HG03103 (cell line): Measurements from ENCODE around the gene PAK4.

Experiments used
- ATAC-seq: cut with Tn5 transposase; IDR thresholded peaks from one replicate; pipeline ENCODE4 v1.9.1; 2021; ENCODE audit warnings: low read depth; ENCODE audit not compliant: unreplicated experiment

Gene PAK4

DNA sequence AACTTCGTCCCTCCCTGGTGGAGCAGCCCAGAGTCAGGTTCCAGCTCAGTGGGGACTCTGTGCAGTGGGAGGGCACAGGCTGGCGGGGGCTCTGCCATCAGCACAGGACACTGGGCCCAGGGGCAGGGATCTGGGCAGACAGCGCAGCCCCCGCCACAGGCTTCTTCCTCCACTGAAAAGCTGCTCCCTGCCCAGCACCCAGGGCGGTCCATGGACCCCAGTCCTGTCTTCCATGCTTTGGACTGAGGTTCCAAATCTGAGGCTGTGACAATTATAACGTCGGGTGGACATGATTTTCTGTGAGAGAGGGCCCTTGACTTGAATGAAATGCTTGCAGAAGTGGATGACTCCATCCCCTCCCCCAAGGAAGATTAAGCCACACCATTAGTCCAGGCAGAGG lies 50.0 kb downstream of the PAK4 start:
- ATAC-seq, result no peak

DNA sequence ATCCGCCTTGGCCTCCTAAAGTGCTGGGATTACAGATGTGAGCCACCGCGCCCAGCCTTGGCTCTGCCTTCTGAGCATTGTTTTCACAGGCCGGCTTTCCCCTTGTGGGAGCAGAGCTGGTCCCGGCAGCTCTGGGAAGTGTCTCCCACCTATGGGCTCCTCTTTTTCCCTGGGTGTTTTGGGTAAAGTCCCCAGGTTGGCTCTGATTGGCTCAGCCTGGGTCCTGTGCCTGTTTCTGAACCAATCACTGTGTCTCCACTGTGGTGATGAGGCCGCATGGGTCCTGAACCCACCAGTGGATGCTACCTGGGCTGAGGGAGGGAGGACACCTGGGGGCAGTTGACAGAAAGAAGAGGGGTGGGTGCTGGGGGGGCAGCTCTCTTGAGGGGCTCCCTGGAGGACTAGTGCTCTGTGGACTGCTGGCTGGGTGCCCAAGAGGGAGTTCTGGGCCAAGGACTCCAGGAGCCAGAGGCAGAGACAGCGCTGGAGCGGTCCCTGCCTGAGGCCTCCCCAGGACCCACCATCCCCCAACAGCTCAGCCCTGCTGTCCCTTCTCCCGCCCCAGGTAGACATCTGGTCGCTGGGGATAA lies 51.6 kb downstream of the PAK4 start:
- ATAC-seq, result no peak

DNA sequence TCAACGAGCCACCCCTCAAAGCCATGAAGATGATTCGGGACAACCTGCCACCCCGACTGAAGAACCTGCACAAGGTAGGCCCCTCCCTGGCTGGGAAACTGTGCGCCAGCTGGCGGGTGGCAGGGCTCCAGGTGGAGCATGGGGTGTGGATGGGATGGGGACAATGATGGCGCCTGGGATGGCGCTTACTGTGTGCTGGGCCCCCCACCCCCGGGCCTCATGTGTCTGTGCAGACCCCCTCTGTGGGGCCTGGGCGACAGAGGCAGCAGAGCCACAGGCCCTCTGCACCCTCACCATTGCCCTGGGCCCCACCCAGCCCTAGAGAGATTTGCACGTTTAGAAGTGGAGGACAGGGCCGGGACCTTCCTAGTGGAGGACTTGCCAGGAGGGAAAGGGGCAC lies 52.1 kb downstream of the PAK4 start:
- ATAC-seq, result no peak

GRCh38 chr19:39178296-39179006 lies 52.9 kb downstream of the PAK4 start:
- no peak for ATAC-seq

- no peak for ATAC-seq
These were observed 54.2 kb downstream of the PAK4 start for GRCh38 chr19:39179754-39180153.

GRCh38 chr19:39180749-39181148 lies 55.2 kb downstream of the PAK4 start:
- ATAC-seq, result no peak

DNA sequence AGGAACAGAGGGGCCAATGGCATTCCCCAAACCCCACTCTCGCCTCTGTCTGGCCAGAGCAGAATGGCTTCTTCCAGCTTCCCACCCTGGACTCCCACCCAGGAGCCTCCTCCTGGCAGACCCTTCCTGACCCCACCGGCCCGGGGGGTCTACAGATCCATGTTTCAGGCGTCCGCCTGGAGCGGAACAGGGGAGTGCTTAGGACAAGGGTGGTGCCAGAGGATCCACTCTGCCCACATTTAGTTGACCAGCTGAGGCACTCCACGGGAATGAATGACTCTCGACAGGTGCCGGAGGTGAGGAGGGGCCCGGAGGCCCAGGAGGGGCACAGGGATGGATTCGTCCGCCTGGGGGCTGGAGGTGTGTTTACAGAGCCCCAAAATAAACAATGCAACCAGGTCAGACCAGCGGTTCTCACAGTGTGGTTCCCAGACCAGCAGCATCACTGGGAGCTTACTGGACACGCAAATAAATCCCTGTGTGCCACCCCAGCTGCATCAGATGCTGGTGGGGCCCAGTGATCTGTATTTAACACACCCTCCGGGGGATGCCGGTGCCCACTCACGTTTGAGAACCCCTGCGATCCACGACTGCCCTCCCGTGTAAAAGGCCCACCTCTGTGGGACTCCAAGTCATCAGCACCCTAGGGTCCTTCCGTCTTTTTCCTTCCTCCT lies 56.1 kb downstream of the PAK4 start:
- no peak for ATAC-seq

GRCh38 chr19:39182174-39182505 lies 56.6 kb downstream of the PAK4 start:
- ATAC-seq, result no peak

- ATAC-seq, result no peak
These were observed 57.5 kb downstream of the PAK4 start for GRCh38 chr19:39183104-39183503.

- ATAC-seq, result no peak
These were observed 60.8 kb downstream of the PAK4 start for GRCh38 chr19:39186391-39186790.

- no peak for ATAC-seq
These were observed 62.0 kb downstream of the PAK4 start for GRCh38 chr19:39187552-39187943.

GRCh38 chr19:39188960-39189359 lies 63.4 kb downstream of the PAK4 start:
- ATAC-seq, result no peak

- ATAC-seq, result no peak
These were observed 65.2 kb downstream of the PAK4 start for GRCh38 chr19:39190768-39191167.

DNA sequence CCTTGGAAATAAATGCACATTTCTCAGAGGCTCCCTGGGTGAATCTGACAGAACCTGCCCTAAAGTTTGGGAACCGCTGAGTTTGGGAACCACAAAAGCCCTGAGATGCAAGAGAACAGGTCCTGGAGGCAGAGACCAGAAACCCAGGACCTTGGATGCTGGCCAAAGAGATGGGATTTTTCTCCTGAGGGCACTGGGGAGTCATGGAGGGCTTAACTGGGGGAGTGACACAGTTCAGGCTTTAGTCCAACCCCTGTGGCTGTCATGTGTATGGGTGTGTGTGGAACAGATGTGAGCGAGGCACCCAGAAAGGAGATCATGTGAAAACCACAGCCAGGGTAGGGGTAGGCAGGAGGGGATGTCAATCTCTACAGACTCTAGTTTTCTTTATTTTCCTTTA lies 67.3 kb downstream of the PAK4 start:
- ATAC-seq, result no peak

DNA sequence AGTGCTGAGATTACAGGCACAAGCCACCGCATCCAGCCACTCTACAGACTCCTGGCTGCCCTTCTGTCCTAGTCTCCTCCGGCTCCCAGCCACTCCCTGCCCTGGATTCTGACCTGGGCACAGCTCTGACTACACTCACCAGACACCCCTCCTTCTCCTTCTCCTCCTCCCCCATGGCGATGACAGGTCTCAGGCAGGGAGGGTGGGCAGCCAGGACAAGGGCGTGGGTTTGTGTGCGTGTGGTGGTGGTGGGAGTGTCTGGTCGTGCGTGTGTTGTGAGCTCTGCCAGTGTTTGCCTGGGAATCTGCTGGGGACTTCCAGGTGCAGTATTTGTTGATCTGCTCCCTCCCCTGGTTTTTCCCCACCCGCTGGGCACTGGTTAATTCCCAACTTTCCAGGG lies 68.2 kb downstream of the PAK4 start:
- ATAC-seq, result no peak

DNA sequence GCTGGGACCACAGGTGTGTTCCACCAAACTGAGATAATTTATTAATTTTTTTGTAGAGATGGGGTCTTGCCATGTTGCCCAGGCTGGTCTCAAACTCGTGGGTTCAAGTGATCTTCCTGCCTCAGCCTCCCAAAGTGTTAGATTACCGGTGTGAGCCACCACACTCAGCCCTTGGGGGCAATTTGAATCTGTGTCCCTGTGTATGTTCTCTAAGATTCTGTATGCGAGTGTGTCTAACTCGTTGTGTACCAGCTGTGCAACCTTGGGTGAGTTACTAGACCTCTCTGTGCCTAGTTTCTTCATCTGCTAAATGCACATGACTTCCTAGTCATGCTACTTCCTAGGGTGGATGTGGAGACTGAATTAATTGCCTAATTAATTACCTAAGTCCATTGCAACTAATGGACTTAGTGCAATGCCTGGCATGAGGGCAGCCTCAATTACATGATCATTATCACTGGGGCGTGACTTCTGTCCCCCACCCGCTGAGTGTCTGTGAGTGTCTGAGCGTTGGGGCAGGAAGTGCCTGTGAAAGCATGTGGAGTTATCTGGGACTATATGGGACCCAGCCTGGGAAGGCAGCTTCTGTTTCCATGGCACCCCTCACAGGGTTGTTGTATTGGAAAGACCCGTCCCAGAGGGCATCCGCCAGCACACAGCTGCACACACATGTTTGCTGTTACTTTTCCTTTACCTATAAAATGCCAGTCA lies 69.4 kb downstream of the PAK4 start:
- ATAC-seq, result no peak

DNA sequence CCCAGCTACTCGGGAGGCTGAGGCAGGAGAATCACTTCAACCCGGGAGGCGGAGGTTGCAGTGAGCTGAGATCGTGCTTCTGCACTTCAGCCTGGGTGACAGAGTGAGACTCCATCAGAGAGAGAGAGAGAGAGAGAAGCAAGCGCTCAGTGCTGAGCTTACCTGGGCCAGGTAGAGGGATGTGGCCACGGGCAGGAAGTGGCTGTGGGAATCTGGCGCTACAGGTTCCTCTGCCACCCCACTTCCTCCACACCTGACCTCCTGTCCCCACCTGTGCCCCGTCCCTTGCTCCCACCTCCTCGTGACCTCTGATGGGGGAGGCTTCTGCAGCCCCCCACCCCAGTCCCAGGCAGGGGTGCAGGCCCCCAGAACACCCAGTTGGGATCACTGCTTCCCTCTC lies 70.2 kb downstream of the PAK4 start:
- no peak for ATAC-seq

DNA sequence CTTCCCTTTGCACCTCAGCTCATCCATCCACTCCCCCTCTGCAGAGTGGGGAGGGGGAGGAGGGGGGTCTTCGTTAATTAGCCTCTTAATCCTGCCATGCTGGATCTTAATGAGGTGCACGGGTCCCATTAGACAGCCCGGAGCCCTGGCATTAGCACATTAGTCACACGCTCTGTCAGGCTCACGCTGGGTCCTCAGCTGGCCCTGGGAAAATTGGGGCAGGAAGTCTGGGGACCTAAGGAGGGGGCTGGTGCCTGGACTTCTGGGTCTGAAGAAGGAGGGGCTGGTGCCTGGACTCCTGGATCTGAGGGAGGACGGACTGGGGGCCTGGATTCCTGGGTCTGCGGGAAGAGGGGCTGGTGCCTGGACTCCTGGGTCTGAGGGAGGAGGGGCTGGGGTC lies 70.7 kb downstream of the PAK4 start:
- ATAC-seq, result no peak

GRCh38 chr19:39196860-39197562 lies 71.4 kb downstream of the PAK4 start, which contains the start of gene NCCRP1:
NCCRP1 (plus strand) TSS chr19:39196964; CDS start chr19:39196983, 19 bp downstream.
- no peak for ATAC-seq

DNA sequence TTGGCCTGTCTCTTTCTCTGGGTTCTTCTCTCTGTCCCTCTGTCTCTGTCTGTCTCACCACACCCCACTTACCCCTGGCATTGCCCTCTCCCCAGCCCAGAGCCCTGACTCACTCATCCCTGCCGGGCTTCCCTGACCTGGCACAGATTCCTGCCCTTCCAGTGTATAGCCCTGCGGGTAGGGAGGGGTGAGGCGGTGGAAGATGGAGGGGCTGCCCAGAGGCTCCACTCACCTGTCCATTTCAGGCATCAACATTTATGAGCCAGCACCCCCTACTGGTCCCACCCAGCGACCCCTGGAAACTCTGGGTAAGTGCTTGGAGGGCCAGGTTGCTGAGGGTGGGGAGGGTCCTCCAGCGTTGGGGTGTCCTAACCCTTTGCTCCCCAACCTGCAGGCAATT lies 72.2 kb downstream of the PAK4 start:
- ATAC-seq, result no peak

- ATAC-seq, result no peak
These were observed 73.4 kb downstream of the PAK4 start for GRCh38 chr19:39199025-39199424.
